Vagina (tissue), 2 donors: ENCODE measurements around the gene KBTBD2.
"Not testable (repeated sequence)": the region's sequence is repeated elsewhere in the genome, so short reads cannot be mapped to it uniquely, and the experiment has no call there.

Source experiments
- CTCF ChIP-seq, 3 experiments: fragments of 450-650 bp in 2 of 3; fragments of 200-600 bp in 1 of 3; sonication (generic) in 1 of 3; IDR thresholded peaks; one replicate each; pipeline ENCODE4 v1.5.1; 2017 to 2019; ENCODE audit warnings: antibody characterized with exemption in 3 of 3, mild to moderate bottlenecking in 2 of 3, moderate library complexity in 2 of 3
- POLR2A ChIP-seq, 2 donors: fragments of 450-650 bp; IDR thresholded peaks; one replicate each; pipeline ENCODE4 v1.6.1; 2017; ENCODE audit warnings: antibody characterized with exemption in 2 of 2, mild to moderate bottlenecking in 2 of 2, moderate library complexity in 2 of 2
- POLR2AphosphoS5 ChIP-seq, 2 donors: sonication (generic); formaldehyde crosslinking; IDR thresholded peaks; one replicate each; pipeline ENCODE4 v1.9.0; 2017; ENCODE audit warnings: antibody characterized with exemption in 2 of 2, mild to moderate bottlenecking in 2 of 2, low read depth in 1 of 2; ENCODE audit not compliant: insufficient read depth in 1 of 2

- not testable (repeated sequence) for TF ChIP-seq CTCF (IDR thresholded peaks at IDR 0.05); POLR2A (IDR thresholded peaks at IDR 0.05); POLR2AphosphoS5 (IDR thresholded peaks at IDR 0.05; ENCODE audit: insufficient read depth in 1 of 2, low read depth in 1 of 2)
Observed at GRCh38 chr7:32857063-32857462, 34.5 kb downstream of the KBTBD2 start.
